HEK293T (cell line): Measurements from ENCODE around the gene SHH.

Experiments
- BHLHE40 ChIP-seq: fragments of 450-650 bp; IDR thresholded peaks from 2 replicates; pipeline ENCODE4 v1.6.1; 2016; ENCODE audit warnings: mild to moderate bottlenecking, moderate library complexity, borderline replicate concordance
- FOXK2 ChIP-seq: fragments of 450-650 bp; IDR thresholded peaks from 2 replicates; pipeline ENCODE4 v1.6.1; 2016; ENCODE audit warnings: mild to moderate bottlenecking
- L3MBTL2 ChIP-seq: fragments of 450-650 bp; conservative IDR thresholded peaks from 2 replicates; pipeline ENCODE4 v1.6.1; 2016; ENCODE audit warnings: mild to moderate bottlenecking
- NFRKB ChIP-seq: fragments of 450-650 bp; IDR thresholded peaks from 2 replicates; pipeline ENCODE4 v1.6.1; 2016; ENCODE audit warnings: mild to moderate bottlenecking, moderate library complexity
- SP1 ChIP-seq: fragments of 450-650 bp; IDR thresholded peaks from 2 replicates; pipeline ENCODE4 v1.6.1; 2017

GRCh38 chr7:155809332-155809946, 2.8 kb downstream of the SHH start:
- TF ChIP-seq NFRKB (no peak), L3MBTL2 (no peak), SP1 (no peak), BHLHE40 (no peak), FOXK2 (no peak)
